HG02759 (cell line): ENCODE data around the gene FGF1.

ENCODE experiments used
- ATAC-seq: cut with Tn5 transposase; IDR thresholded peaks from one replicate; pipeline ENCODE4 v1.9.1; 2021; ENCODE audit warnings: mild to moderate bottlenecking, moderate library complexity; ENCODE audit not compliant: unreplicated experiment

The FGF1 gene

DNA sequence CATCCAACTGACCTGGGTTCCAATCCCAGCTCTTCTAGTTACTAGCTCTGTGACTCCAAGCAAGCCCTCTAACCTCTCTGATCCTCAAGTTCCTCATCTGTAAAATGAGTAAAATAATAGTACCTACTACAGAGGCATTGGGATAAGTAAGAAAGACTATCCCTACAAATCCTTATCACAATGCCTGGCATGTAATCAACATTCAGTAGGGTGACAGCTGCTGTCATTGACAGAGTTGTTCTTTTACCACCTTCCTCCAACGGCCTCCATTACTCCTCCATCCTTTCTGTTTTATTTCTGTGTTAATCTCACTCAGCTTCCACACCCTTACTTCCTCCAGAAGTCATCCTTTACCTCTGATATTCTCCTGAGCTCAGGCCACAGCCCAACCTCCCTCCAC is 40.4 kb downstream of the FGF1 start:
- no peak for ATAC-seq

DNA sequence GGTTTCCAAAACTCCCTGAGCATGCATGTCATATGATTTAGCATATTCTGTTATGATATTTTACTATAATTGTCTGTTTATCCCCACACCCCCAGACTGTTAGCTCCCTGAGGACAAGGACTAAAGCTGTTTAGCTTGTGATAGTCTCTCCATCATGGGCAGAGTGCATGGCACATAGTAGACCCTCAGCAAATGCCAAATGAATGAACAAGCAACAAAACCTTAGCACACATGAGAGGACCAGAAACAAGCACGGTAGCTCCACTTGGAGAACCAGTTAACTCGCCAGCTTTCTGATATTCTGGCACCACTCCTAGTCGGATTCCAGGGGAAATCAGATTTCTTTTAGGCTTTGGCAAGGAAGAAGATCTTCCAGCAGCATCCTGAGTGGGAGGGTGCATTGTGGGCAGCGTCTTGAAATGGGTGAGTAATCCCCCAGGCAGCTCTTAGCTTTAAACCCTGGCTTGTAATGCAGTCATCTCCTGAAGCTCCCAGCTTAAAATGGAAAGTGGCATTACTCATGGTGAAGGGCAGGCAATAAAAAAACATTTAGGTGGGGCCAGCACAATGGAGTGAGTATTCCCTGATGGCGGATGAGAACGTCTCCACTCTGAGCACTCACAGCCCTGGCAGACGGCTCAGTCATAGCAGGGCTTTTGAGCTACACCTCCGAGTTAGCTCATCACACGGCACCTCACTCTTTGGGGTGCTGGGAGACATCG is 41.1 kb downstream of the FGF1 start:
- ATAC-seq, result no peak

DNA sequence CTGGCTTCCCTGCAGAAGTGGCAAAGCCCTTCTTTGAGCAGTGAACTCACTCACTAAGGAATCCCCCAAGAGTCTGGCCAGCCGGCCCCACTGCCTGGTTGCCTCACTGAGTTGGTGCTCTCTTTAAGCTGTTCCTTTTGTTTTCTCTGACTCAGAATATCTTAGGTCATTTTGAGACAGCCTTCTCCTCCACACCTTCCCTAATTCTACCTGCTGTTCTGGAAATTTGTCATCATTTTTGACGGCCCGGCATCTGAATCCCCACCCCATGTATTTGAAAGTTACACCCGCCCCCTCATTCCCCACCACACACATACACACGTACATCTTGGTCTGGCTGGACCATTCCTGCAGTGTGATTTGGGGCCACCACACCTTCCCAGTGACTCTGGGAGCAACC is 41.8 kb downstream of the FGF1 start:
- ATAC-seq, result no peak

DNA sequence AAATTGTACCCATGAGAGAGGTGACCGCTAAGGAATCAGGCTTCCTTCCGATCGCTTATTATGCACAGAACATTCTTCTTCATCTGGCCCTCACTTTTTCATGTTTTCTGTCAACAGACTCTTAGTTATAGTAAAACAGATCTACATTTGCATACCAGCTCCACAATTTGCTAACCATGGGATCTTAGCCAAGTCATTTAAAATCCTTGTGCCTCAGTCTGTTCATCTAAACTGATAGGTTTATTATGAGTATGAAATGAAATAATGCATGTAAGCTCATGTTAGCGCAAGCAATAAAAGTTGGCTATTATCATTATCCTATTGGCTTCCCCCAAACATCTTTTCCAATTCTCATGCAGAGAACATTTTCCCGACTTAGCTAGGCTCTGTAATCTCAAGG is 42.3 kb downstream of the FGF1 start:
- no peak for ATAC-seq

DNA sequence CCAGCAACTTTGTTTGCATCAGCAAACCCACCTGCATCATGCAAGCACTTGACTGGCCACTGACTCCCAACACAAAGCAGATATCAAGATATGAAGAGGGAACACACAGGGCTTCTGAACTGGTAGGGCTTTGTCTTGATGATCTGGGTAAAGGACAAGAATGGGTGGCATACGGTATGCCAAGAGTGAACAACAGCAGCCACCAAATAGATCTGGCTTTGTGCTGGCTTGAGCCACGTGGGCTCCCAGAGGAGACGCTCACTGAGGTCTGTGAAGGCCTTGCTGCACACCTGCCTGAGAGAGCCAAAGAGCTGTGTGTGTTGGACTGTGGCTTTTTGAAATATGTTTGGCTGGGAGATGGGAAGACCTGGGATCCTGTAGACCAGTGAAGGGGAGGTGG is 43.5 kb downstream of the FGF1 start:
- ATAC-seq, result no peak

DNA sequence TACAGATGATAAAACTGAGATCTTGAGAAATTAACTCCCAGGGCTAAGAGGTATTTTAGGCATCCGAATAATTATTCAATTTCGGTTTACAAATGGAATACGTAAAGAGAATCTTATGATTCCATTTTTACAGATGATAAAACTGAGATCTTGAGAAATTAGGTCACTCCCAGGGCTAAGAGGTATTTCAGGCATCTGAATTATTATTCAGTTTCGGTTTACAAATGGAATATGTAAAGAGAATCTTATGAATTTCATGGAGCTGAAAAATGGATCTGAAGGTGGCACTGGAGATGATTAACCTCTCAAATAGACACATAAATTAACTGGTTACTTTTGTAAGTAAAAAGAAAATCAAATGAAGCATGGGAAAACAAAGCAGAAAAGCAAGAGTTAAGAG is 44.2 kb downstream of the FGF1 start:
- ATAC-seq, result no peak

DNA sequence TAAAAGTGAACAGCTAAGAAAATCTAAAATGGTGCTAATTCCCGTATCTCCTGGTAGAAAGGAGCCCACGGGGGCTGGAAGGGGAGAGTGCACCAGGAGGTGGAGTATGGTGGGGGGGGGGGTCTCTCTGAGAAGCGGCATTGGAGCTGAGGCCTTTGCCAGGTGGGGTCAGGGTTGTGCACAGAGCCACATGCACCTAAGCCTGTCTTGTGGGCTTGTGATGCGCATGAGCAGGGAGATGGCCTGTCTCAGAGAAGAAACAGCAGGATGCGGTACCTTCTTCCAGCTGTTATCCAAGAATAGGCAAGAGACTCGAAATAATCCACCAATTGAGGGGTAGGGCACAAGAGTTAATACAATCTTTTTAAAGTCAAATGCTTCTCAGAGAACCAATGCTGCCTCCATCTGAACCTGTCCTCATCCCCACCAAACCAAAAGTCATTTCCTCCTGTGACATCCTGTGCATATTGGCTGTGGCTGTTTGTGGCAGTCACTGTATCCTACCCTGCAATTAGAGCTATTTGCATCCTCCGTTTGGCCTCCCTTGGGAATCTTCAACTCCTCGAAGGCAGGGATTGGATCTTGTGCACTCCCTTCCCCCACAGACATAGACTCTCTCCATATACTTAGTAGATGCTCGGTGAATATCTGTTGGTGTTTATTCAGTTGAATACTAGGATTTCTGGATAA is 45.4 kb downstream of the FGF1 start:
- no peak for ATAC-seq

DNA sequence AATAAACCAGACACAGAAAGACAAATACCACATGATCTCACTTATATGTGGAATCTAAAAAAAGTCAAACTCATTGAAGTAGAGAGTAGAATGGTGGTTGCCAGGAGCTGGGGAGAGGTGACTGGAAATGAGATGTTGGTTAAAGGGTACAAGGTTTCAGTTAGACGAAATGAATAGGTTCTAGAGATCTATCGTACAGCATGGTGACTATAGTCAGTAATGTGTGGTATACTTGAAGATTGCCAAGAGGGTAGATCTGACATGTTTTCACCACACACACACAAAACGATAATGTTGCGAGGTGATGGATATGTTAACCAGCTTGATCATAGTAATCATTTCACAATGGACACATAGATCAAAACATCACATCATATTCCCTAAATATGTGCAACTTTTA is 46.4 kb downstream of the FGF1 start:
- no peak for ATAC-seq

DNA sequence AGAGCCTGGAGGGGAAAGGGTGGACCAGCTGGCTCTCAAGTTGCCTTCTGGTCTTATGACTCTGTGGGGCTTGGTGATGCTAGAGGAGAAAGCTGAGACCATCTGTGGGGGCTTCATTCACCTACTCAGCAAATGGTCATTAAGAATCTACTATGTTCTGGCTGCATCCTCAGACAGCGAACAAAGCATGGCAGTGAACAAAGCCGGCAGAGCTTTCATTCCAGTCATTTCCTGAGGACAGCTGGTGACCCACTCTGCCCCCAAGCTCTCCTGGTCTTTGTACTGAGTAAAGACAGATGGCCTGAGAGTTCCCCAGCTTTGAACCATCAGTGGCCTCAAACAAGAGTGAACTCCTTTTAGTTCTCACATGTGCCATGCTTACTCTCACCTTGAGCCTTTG is 48.0 kb downstream of the FGF1 start:
- ATAC-seq, result no peak

DNA sequence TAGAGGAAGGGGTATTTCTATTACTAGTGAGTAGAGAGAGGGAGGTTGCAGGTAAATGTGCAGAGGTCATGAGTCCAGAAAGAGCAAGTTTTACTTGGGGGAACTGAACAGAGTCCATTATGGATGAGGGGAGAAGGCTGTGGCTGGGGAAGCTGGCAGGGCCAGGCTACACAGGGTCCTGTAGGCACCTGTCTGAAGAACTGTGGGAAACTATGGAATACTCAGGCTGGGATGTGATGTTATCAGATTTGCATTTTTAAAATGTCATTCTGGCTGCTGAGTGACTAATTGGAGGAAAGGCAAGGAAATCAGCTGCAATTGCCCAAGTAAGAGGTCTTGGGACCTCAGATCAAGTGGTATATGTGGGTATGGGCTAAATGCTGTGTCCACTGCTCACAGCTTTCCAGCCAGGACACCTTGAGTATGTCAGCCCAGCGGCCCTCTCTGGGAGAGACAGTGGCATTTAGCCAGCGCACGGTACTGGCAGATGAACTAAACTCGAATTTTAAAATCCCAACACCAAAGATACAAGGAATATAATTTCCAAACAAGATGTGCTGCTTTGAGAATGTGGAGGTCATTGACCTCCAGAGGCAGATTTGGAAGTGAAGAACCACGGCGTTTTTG is 49.1 kb downstream of the FGF1 start:
- ATAC-seq, result no peak

DNA sequence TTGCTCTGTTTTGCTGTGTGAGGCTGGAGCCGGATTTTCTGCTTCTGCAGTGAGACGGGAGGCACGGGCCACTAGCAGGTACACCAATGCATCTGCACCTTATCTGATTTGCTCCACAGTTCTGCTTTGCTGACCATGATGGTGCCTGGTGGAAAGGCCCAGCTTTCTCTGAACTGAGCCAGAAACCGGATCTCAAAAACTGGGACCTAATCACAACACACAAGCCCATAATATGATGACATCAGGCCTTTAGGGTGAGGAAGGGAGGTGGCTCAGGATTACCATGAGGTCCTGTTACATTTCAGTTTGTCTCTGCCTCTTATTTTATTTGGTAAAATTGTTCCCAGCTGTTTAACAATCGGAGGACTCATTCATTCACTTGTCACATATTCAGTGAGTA is 49.8 kb downstream of the FGF1 start:
- no peak for ATAC-seq

DNA sequence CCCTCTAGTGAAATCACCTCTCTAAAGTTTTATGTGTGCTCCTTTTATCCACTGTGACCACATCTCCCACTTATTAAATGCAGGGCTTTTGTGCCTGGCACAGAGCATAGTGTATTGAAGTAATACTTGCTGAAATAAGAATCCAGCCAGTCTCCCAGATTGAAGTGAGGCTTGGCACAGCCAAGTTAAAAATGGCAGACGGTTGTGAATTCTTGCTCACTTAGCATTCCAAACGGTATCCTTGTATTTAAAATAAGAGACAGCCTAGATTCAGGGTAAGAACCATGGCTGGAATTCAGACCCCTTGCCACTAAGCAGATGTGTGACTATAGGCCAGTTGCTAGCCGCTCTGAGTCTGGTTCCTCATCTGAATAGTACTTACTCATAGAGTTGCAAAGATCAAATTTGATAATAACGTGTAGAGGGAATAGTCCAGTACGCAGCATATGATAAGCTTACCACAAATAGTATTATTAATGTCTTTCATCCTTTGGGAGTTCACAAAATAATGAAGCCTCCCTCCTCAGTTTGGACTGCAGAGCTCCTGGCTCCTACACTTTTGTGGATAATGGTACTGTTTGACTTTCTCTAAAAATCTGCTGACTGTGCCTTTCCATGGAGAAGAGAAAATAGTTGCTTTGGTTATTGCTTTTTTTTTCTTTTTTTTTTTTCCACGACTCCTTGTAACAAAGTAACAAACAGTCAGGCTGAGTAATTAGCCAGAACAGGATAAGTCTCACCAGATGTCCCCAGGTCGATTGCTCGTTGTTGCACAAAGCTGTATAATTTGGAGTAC is 51.5 kb downstream of the FGF1 start:
- ATAC-seq, result no peak

DNA sequence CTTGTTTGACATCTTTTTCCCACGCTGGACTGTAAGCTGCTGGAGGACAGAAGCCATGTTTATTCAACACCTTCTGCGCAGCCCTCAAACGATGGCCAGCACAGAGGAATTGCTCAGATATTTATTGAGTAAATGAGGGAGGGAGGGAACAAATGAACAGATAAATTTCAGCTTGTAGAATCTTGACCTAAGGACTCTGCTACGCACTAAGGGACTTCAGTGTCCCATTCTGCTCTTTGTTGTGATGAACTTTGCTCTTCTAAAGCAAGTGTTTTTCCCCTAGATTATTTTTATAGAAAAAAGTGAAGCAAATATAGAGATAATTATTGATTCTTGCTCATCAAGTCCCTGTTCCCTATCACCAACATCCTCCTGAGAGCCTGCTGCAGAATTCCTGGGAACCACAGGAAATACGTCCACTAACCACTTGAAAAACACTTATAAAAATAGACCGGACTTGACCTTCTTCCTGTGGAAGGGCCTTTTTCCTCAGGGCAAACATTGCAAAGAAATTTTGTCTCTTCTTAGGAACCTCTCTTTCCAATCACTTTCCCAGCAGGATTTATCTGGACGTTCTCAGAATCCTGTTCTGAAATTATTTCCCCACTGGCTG is 54.9 kb downstream of the FGF1 start:
- ATAC-seq, result no peak

DNA sequence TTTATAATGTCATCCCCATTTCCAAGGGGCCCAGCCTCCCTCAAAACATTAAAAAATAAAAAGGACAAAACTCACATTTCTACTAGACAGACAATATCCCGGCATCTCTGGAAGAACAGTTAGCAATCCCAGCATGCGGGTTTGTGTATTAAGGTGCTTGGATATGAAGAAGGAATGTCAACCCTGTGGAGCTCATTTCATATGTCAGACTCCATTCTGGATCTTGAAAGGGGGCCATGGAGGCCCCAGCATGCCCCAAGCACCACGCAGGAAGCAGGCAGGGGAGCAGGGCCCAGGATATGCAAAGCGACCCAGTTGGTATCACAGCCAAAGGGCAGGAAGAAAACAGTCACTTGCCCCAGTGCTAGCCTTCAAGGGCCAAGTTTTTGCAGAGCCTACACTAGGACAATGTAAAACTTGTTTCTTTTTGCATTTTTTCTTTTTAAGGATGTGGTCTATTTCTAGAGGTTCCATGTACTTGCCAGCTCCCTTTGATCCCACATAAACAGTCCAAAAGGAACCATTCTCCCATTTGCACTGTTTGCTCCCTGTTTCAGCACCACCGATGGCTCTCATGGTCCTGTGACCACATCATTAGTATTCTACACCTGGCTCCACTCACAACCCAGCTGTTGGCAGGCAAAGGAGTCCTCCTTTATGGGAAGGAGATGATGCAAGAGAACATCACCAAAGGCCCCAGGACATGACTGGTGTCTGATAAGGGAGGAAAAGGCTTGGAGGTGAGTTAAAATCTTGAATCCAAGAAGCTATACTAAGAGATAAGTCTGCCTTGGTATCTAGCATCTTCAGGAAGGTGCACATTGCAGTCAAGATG is 58.3 kb downstream of the FGF1 start:
- no peak for ATAC-seq

DNA sequence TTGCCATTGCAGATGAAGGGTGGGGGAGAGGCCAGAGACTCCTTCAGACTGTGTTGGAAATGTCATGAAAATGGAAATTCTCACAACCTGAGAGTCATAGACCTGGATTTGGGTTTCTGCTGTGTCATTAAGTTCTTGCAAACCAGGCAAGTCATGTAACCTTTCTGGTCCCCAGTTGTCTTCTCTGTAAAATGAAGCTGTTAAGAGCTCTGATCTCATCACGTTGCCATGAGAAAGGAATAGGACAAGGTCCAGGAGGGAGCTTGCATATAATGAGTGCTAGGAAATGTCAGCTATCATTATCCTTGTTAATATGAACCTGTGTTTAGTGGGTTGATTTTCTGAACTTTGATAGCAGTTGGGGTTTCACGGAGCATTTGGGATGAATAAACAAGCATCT is 59.1 kb downstream of the FGF1 start:
- no peak for ATAC-seq

DNA sequence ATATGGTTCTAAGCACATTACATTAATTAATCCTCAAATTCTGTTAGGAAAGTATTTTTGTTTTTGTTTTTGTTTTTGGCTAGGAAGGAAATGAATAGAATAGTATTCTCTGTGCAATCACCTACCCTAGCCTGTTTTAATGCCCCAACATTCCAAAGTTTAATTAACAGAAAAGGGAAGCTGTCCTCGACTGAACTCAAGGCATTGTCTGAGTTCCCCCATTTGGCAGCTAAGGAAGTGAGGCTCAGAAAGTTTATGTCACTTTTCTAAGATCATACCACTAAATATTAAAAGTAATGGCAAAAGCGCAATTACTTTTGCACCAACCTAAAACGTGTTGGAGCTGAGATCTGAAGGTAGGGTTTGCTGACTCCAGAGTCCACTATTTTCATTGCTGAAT is 59.8 kb downstream of the FGF1 start:
- ATAC-seq, result no peak

DNA sequence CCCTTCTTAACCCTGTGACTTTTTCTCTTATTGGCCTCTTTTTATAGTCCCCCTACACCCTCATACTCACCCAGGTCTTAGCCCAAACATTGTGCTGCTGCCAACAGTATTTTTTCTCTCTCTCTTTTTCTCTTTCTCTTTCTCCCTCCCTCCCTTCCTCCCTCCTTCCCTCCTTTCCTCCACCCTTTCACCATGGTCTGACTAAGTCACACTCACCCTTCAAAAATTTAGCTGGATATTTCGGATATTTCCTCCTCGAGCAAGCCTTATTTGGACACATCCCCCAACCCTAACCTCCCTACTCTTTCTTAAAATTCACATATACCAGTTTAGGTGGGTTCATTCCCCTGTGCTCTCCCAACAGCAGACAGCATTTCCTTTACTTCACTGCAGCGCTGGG is 64.7 kb downstream of the FGF1 start:
- ATAC-seq, result no peak

DNA sequence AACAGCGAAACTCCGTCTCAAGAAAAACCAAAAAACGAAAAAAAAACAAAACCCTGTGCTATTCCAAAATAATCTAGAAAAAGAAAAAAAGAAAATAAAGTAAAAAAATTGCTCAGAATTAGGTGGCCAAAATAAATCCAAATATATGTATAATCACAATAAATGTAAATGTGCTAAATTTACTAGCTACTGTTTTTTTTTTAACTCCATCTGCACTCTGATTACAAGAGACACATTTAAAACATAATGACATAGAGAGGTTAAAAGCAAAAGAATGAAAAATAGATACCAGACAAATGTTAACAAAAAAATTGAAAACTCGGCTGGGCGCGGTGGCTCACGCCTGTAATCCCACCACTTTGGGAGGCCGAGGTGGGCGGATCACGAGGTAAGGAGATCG is 66.1 kb downstream of the FGF1 start:
- ATAC-seq, result no peak

DNA sequence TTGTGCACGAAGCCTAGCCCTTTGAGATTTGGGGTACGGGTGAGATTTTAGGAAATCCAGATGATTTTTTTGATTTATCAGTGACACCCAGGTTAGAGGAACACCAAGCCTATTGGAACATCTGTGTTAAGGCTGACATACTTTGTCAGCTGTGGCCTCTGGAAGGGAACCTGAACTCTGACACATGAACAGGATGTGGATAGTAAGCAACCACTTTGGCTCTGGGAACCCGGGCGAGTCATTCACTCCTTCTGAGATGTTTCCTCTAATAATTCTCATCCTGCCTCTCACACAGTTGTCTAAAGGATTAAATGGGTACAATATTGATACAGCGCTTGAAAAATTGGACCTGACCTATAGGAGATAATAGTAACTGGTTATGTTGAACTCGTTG is 67.8 kb downstream of the FGF1 start:
- ATAC-seq, result no peak

DNA sequence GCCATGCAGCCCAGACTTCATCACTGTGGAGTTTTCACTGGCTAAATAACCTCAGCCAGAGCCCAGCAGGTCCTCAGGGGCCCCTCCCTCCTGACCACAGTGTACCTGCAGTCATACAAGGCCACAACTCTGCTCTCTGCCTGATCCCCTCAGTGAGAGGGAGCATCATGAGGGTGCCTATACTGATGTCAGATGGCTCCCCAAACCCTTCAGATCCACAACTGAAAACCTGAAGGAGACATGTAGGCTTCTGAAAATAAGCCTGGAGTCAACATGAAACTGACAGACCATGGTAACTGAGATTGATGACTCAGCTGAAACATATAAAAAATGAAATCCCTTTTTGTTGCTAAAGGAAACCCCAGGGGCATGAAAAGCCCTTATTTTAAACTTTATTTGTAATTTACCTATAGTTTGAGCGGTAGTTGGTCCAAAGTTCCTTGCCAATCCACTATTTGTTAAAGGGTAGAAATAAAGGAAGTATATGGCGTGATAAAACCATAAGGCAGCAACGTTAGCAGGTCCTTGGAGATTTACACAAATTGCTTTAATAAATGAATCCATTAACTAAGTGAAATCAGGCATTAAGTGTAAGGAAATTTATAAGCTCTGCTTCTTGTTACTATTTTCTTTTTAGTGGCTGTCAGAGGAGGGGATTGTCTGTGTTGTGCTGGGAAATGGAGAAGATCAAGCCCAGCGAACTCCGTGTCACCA is 68.3 kb downstream of the FGF1 start:
- no peak for ATAC-seq
